ENCODE measurements around the gene HHIPL2.
"Not testable (repeated sequence)": the region's sequence is repeated elsewhere in the genome, so short reads cannot be mapped to it uniquely, and the experiment has no call there.

- peak; percentile 34 for TF ChIP-seq CTCF (IDR thresholded peaks at IDR 0.05)
- not testable (repeated sequence) for TF ChIP-seq REST (IDR thresholded peaks at IDR 0.05; ENCODE audit: insufficient read depth in 1 of 2, low read depth in 2 of 2, low read length in 1 of 2); POLR2AphosphoS5 (IDR thresholded peaks at IDR 0.05; ENCODE audit: low read depth, low read length); TCF7L2 (IDR thresholded peaks at IDR 0.05; ENCODE audit: low read depth, low read length); SIN3A (IDR thresholded peaks at IDR 0.05; ENCODE audit: borderline replicate concordance, insufficient read depth, low read depth, low read length)
Observed at GRCh38 chr1:222476436-222476835, 71.5 kb downstream of the HHIPL2 start.
